Smooth muscle cell (in vitro differentiated cells): ENCODE results near the gene CASZ1. TPM values are rescaled to one million over a fixed set of nuclear protein-coding genes. Genes with fewer than 3 reads are reported as not detected.

Experiments
- DNase-seq: peaks from one replicate; lab custom pipeline; 2025; ENCODE audit not compliant: unreplicated experiment; lab: John Stamatoyannopoulos, UW
- H2AFZ ChIP-seq: fragments of 200-600 bp; sonication (generic); 2 replicates; pipeline ENCODE4 v1.6.0; 2016; ENCODE audit warnings: antibody characterized with exemption, low read depth, mild to moderate bottlenecking
- H3F3A ChIP-seq: fragments of 200-600 bp; sonication (generic); 2 replicates; pipeline ENCODE4 v1.6.0; 2017; ENCODE audit warnings: antibody characterized with exemption, low read depth
- H3K27ac ChIP-seq: fragments of 200-600 bp; sonication (generic); 2 replicates; pipeline ENCODE4 v1.5.1; 2016; ENCODE audit warnings: low read depth, mild to moderate bottlenecking
- H3K27me3 ChIP-seq: fragments of 200-600 bp; sonication (generic); 2 replicates; pipeline ENCODE4 v1.6.1; 2016; ENCODE audit warnings: low read depth, mild to moderate bottlenecking
- H3K36me3 ChIP-seq: fragments of 200-600 bp; sonication (generic); 2 replicates; pipeline ENCODE4 v1.5.1; 2016; ENCODE audit warnings: low read depth
- H3K4me1 ChIP-seq: fragments of 200-600 bp; sonication (generic); 2 replicates; pipeline ENCODE4 v1.5.1; 2016; ENCODE audit warnings: low read depth
- H3K4me2 ChIP-seq: fragments of 200-600 bp; sonication (generic); 2 replicates; pipeline ENCODE4 v1.6.0; 2016; ENCODE audit warnings: mild to moderate bottlenecking
- H3K4me3 ChIP-seq: fragments of 200-600 bp; sonication (generic); 2 replicates; pipeline ENCODE4 v1.5.1; 2016; ENCODE audit warnings: mild to moderate bottlenecking
- H3K79me2 ChIP-seq: fragments of 200-600 bp; sonication (generic); 2 replicates; pipeline ENCODE4 v1.6.0; 2016; ENCODE audit warnings: low read depth, mild to moderate bottlenecking
- H3K9ac ChIP-seq: fragments of 200-600 bp; sonication (generic); 2 replicates; pipeline ENCODE4 v1.6.0; 2016; ENCODE audit warnings: low read depth
- H3K9me3 ChIP-seq: fragments of 200-600 bp; sonication (generic); replicated peaks from 2 replicates; pipeline ENCODE4 v1.5.1; 2016; ENCODE audit warnings: low read depth
- H4K20me1 ChIP-seq: fragments of 200-600 bp; sonication (generic); 2 replicates; pipeline ENCODE4 v1.6.0; 2016; ENCODE audit warnings: low read depth
- CTCF ChIP-seq: fragments of 200-600 bp; sonication (generic); IDR thresholded peaks from 2 replicates; pipeline ENCODE4 v1.5.1; 2017; ENCODE audit warnings: borderline replicate concordance, mild to moderate bottlenecking, antibody characterized with exemption; ENCODE audit not compliant: insufficient read depth, poor library complexity, severe bottlenecking
- WGBS: methylation state at CpG from one replicate; pipeline ENCODE4 v1.1.7; 2016; ENCODE audit warnings: low lambda C conversion rate; 5-methylcytosine and 5-hydroxymethylcytosine counted together
- polyA plus RNA-seq: library from polyadenylated mRNA; unstranded; fragments of >200 nt; fragmentation: Nextera tagmentation; extraction: Ambion mirVana; gene quantifications from 2 replicates; pipeline ENCODE4 v1.2.1, GENCODE V29; 2016
- total RNA-seq: library from RNA; depleted of rRNA; stranded (reverse); fragments of >200 nt; gene quantifications from 2 replicates; pipeline ENCODE4 v1.2.3, GENCODE V29; 2014

The CASZ1 gene
- total and polyA plus RNA-seq, 2 experiments from 2014 or later = 0.70 to 1.9 TPM

- Histone ChIP-seq H3K4me1 (no peaks in the 10 kb centered on the region), H3K27me3 (peaks cover 3% of the 10 kb centered on the region), H3F3A (no peaks in the 10 kb centered on the region), H3K9me3 (no peaks in the 10 kb centered on the region), H3K4me2 (no peak overlapping the region), H4K20me1 (no peaks in the 10 kb centered on the region), H3K4me3 (no peak overlapping the region), H3K36me3 (no peaks in the 10 kb centered on the region), H2AFZ (no peak overlapping the region), H3K27ac (no peak overlapping the region), H3K9ac (no peak overlapping the region), H3K79me2 (no peaks in the 10 kb centered on the region)
- DNase-seq = no peak
- TF ChIP-seq CTCF = no peak
- WGBS = 85% methylated on average over 7 of the region's 7 CpGs
Observed at GRCh38 chr1:10772711-10773110, 23.7 kb downstream of the CASZ1 start.

- no peaks in the 10 kb centered on the region for H3F3A ChIP-seq
- H3K9ac ChIP-seq = no peak overlapping the region
- no peaks in the 10 kb centered on the region for H3K79me2 ChIP-seq
- 79% methylated on average over 8 of the region's 8 CpGs for WGBS
- no peaks in the 10 kb centered on the region for H3K9me3 ChIP-seq
- no peak for DNase-seq
- H2AFZ ChIP-seq = no peak overlapping the region
- H3K27ac ChIP-seq = no peak overlapping the region
- H3K4me2 ChIP-seq = no peak overlapping the region
- H4K20me1 ChIP-seq = no peaks in the 10 kb centered on the region
- peaks cover 3% of the 10 kb centered on the region for H3K27me3 ChIP-seq
- no peaks in the 10 kb centered on the region for H3K36me3 ChIP-seq
- no peak for TF ChIP-seq CTCF
- no peak overlapping the region for H3K4me3 ChIP-seq
- no peaks in the 10 kb centered on the region for H3K4me1 ChIP-seq
Observed at GRCh38 chr1:10771789-10772188, 24.7 kb downstream of the CASZ1 start.

GRCh38 chr1:10768552-10768951 lies 27.9 kb downstream of the CASZ1 start:
- no peaks in the 10 kb centered on the region for H4K20me1 ChIP-seq
- H3K79me2 ChIP-seq = no peaks in the 10 kb centered on the region
- 97% methylated on average over 7 of the region's 7 CpGs for WGBS
- peaks cover 3% of the 10 kb centered on the region for H3K27me3 ChIP-seq
- H3K4me3 ChIP-seq = no peak overlapping the region
- H3F3A ChIP-seq = no peaks in the 10 kb centered on the region
- H3K4me1 ChIP-seq = no peaks in the 10 kb centered on the region
- no peak overlapping the region for H3K9ac ChIP-seq
- no peaks in the 10 kb centered on the region for H3K9me3 ChIP-seq
- no peak for DNase-seq
- H3K36me3 ChIP-seq = no peaks in the 10 kb centered on the region
- no peak overlapping the region for H3K4me2 ChIP-seq
- no peak overlapping the region for H3K27ac ChIP-seq
- H2AFZ ChIP-seq = no peak overlapping the region
- TF ChIP-seq CTCF = no peak

GRCh38 chr1:10767282-10767681 lies 29.2 kb downstream of the CASZ1 start:
- no peak overlapping the region for H3K9ac ChIP-seq
- DNase-seq = no peak
- peaks cover 3% of the 10 kb centered on the region for H3K27me3 ChIP-seq
- H3K27ac ChIP-seq = no peak overlapping the region
- no peak overlapping the region for H3K4me2 ChIP-seq
- H4K20me1 ChIP-seq = no peaks in the 10 kb centered on the region
- no peaks in the 10 kb centered on the region for H3F3A ChIP-seq
- no peaks in the 10 kb centered on the region for H3K4me1 ChIP-seq
- no peak overlapping the region for H3K4me3 ChIP-seq
- H3K79me2 ChIP-seq = no peaks in the 10 kb centered on the region
- no peak overlapping the region for H2AFZ ChIP-seq
- TF ChIP-seq CTCF = no peak
- H3K36me3 ChIP-seq = no peaks in the 10 kb centered on the region
- no peaks in the 10 kb centered on the region for H3K9me3 ChIP-seq
- 85% methylated on average over 9 of the region's 9 CpGs for WGBS
